SH-SY5Y (cell line): ENCODE data around the gene TTPAL.

Experiments
- GATA2 ChIP-seq: IDR thresholded peaks from 2 replicates; pipeline ENCODE4 v1.6.1; 2011; ENCODE audit warnings: mild to moderate bottlenecking, low read depth, low read length
- GATA3 ChIP-seq: IDR thresholded peaks from 2 replicates; pipeline ENCODE4 v1.6.1; 2011; ENCODE audit warnings: low read depth, mild to moderate bottlenecking, low read length, moderate library complexity

- TF ChIP-seq GATA3 (no peak), GATA2 (no peak)
These were observed 65.2 kb downstream of the TTPAL start for GRCh38 chr20:44540834-44541233.
